Activated naive CD4-positive, alpha-beta T cell (primary cell): ENCODE measurements around the gene PNPLA8.
A peak's percentile ranks its signal among the peaks of the same experiment; 100 is the strongest.
"Not testable (repeated sequence)": the region's sequence is repeated elsewhere in the genome, so short reads cannot be mapped to it uniquely, and the experiment has no call there.

Experiments used
- DNase-seq, 4 experiments: peaks; one replicate each; lab custom pipeline; 2025; lab: John Stamatoyannopoulos, UW

PNPLA8 gene

GRCh38 chr7:108467391-108467790, 58.5 kb downstream of the PNPLA8 start:
- no peak for DNase-seq

GRCh38 chr7:108466322-108466721, 59.6 kb downstream of the PNPLA8 start:
- DNase-seq = not testable (repeated sequence)

- no peak for DNase-seq
These were observed 61.2 kb downstream of the PNPLA8 start for GRCh38 chr7:108464743-108465142.

- peak in 1 of 4 experiments; percentile 13 for DNase-seq
These were observed 62.3 kb downstream of the PNPLA8 start for GRCh38 chr7:108463613-108464012.

DNA sequence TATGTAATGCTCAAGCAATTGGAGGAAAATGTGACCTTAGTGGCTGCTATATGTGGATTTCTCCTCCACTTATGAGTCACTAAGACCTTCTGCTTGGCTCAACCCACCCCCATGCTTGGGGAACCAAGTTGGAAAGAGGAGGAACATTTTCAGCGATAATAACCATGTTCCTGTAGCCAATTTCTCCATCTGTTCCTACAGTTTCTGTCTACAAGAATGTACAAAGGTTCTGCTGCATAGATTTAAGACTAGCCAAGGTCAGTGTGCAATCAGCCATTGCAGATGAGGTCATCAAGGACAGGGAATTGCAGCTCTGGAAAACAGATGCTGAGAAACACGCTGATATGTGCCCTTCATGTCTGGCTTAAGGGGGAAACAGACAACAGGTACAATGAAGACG, 64.1 kb downstream of the PNPLA8 start:
- DNase-seq = no peak

DNA sequence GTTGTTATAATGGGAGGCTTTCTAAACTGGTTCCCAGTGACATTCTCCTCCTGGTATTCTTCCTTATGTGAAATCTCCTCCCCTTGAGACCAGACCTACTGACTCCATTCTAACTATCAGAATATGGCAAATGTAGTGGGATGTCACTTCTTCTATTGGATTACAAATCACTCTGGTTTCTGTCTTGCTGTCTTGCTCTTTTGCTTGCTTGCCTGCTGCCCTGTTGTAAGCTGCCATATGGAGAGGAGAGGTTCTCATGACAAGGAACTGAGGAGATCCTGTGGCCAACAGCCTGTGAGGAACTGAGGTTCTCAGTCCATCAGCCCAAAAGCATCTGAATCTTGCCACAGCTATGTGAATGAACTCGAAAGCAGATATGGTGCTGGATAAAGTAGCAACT, 65.0 kb downstream of the PNPLA8 start:
- no peak for DNase-seq

- DNase-seq = no peak
These were observed 65.9 kb downstream of the PNPLA8 start for GRCh38 chr7:108459922-108460551.

GRCh38 chr7:108457871-108458270, 68.1 kb downstream of the PNPLA8 start:
- no peak for DNase-seq

GRCh38 chr7:108456845-108457540, 68.9 kb downstream of the PNPLA8 start:
- DNase-seq = no peak

DNA sequence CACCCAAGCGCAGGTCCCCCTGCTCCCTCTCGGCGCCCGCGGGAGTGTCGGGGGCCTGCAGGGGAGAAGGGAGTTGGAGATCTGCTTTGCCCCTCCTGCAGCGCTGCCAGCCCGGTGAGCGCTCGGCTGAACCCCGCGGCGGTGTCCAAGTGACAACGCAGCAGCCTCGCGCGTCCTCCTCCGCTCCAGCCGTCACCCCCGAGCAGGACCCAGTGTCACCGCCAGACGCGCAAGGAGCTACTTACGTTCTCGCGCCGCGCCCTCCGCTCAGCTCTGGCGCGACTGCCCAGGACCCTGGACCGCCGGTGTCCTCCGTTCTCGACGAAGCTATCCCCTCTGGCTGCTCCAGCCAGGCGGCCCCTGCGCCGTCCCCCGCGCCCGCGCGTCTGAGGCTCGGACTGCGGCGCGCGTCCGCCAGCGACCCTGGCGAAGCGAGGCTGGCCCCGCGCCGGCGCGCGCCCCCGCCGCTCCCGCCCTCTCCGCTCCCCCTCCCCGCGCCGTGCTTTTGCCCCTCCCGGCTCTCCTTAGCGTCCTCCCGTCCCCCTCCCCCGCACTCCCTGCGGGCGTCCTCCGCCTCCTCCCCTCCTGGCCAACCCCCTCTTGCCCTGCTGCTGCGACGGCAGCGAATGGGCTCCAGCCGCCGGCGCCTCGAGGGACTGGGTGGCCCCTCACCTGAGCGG, 69.8 kb downstream of the PNPLA8 start, which contains the start of gene NRCAM:
NRCAM (minus strand) TSS at position 439 of the 680 bp plus-strand sequence. CDS start 216,372 bp downstream, outside the sequence.
- DNase-seq = no peak

DNA sequence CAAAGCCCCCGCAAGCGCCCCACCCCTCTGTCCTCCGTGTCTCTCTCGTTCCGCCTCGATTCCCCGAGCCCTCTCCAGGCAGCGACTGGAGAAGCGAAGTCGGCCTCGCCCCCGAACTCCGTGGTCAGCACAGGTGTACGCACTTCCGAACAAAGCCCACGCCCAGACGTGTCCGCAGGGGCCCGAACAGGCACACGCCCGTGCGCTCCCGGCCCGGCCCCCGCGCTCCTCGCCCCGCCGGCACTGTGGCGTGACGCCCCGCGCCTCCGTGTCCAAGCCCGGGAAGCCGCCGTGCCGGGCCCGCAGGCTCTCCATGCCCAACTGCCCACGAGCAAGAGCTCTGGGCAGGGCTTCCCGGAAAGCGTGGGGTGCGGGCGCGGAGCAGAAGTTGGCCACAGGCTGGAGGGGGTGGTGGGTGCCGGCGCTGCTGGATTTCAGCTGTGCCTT, 70.4 kb downstream of the PNPLA8 start:
- DNase-seq = no peak

GRCh38 chr7:108454674-108455550, 71.0 kb downstream of the PNPLA8 start:
- DNase-seq = no peak

DNA sequence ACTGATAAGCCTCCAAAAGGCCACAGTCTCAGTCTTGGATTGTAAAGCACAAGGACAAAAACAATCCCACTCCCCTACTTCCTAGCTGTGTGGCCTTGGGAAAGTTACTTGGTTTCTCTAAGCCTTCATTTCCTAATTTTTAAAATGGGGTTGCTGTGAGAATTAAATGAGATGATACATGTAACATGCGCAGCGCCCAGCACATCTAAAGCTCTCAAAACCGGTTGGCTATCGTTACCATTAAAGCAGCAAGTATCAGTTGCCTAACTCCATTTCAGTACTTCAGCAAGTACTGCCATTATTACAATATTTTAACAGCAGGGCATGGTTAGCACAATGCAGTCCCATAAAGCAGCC, 71.6 kb downstream of the PNPLA8 start:
- no peak for DNase-seq

DNA sequence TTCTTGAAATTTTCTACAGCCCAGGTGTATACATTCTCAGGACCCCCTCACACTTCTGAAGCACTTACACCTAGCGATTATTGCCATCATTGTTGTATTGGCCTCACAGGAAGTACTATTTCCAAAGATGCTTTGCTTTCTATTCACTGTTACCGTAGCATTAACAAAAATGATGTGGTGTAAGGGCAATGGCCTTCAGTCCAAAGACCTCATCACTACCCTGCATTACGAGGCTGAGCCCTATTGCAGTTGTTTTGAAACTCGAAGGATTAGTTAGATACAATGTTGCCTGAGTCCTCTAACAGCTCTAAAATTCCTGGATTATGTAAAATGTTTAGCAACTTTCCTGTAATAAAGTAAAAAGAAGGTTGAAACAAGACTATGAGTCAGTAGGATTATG, 72.6 kb downstream of the PNPLA8 start:
- DNase-seq = no peak

- DNase-seq = no peak
These were observed 73.2 kb downstream of the PNPLA8 start for GRCh38 chr7:108452707-108453106.

DNA sequence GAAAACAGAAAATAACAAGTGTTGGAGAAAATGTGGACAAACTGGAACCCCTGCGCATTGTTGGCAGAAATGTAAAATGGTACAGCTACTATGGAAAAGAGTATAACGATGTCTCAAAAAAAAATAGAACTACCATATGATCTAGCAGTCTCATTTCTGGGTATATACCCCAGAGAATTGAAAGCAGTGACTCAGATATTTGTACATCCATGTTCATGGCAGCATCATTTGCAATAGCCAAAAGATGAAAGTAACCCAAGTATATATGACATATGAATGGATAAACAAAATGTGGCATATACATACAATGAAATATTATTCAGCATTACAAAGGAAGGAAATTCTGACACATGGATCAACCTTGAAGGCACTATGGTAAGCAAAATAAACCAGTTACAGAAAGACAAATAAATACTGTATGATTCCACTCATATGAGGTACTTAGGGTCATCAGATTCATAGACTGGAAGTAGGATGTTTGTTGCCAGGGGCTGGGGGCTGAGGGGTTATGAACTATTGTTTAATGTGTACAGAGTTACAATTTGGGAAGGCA, 74.6 kb downstream of the PNPLA8 start:
- DNase-seq = no peak

DNA sequence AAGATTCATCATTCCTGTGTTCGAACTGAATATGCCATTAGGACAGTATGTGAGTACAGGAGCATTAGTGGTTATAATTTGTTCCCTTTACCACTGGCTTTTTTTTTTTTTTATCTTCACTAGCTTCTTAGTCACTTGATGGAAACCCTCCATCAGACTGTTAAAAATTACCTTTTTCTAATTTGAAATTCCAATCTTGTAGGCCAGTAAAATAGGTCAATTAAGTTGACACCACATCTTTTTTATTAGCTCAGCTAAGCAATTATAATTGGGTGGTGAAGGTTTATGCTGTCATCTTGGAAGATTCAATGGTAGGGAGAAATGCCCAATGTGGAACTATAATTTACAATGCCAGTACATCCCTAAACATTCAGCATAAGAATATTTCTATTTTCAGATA, 75.8 kb downstream of the PNPLA8 start:
- DNase-seq = no peak

DNA sequence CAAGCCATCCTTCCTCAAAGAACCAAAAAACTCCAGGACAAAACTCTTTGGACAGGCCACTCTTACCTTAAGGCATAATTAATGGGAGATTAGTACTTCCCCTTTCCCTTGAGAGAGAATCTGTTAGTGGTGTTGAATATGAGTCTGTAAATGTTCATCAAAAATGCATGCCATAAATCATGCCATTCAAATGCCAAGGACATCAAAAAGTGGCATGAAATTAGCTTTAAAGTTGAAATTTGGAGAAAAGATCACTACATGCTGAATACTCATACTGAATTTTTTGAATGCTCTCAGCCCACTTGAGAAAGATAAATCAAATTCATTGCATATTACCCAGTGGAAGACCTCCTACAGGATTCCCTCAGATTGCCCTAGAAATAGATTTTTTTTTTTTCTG, 76.4 kb downstream of the PNPLA8 start:
- DNase-seq = no peak

DNA sequence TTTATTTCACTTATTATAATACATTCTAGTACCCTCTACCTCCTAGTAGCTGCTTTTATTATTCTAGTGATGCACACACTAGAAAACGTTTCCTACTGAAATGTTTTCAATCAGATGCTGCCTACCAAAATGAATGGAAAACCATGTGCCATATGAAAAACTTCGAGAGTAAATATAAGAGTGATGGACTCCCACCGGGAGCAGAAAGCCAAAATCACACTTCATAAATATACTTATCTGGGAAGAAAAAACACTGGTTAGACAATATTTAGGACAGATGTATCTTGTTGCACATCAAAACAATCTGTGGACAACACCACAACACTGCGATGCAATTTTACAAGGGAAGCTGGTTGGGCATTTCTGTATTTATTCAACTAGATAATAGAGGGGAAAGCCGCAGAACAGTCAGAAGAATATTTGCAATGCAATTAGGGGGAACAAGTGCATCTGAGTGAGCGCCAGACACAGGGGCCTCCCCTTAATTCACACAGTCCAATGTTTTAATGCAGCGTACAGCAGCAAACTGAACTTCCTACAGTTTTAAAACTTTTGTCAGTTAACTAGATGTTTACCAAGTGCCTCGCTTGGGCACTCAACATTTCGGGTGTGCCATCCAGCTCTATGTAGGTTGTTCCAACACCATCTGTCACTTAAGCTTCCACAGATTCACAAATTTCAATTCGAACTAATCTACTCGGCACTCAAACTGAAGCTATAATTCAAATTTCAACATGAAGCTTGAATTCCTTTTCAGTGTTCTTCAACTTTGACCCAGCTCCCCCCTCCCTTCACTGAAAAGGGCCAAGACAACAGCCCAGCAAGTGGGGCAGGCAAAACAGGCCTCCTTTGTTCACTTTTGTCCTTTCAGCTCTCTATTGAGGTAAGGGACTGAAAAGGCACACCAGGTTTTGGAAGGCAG, 77.1 kb downstream of the PNPLA8 start:
- DNase-seq = no peak

DNA sequence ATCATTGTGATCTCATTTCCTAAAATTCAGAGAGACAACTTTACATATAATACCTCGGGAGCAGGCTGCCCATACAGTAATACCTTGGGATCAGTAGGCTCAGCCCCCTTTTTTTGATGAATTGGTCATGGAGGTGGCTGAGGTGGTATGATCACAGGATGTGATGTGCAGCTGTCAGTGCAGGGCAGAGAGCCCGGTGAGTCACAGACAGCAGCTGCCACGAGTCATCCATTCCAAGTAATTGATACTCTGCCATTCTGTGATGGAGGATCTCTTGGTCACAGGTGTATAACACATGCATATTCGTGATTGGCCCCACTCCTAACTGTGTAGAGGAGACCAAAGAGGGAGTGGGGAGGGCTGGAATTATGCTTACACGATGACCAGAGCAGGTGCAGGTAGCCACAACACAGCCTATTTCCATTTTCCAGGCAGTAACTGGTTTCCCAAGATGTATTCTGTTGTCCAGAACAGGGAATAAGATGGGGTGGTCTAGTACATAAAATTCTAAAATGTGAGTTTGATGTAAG, 83.8 kb downstream of the PNPLA8 start:
- DNase-seq = no peak
